Stimulated activated CD8-positive, alpha-beta memory T cell treated with anti-CD3 and anti-CD28 coated beads, Interleukin-4, amount 100 ng/mL, for 48 hours (primary cell): Measurements from ENCODE around the gene IP6K1.
"Not testable (repeated sequence)": the region's sequence is repeated elsewhere in the genome, so short reads cannot be mapped to it uniquely, and the experiment has no call there.

Experiments
- DNase-seq: peaks from one replicate; pipeline ENCODE4 v3.0.0-alpha.2; 2020

The IP6K1 gene

GRCh38 chr3:49786357-49787181, at the start of gene IP6K1:
IP6K1 (minus strand) TSS chr3:49786542; CDS start chr3:49748040, 38,502 bp downstream.
- peak; percentile 100 for DNase-seq

GRCh38 chr3:49831341-49831740, 45.0 kb upstream of the IP6K1 start:
- no peak for DNase-seq

- DNase-seq = no peak
Measured at GRCh38 chr3:49826016-49826415, 39.7 kb upstream of the IP6K1 start.

GRCh38 chr3:49823131-49823530, 36.8 kb upstream of the IP6K1 start:
- not testable (repeated sequence) for DNase-seq

- DNase-seq = peak; percentile 53
Measured at GRCh38 chr3:49813497-49814174, 27.3 kb upstream of the IP6K1 start, which contains the start of gene UBA7. UBA7 (minus strand) TSS chr3:49813953; CDS start chr3:49813787, 166 bp downstream.

GRCh38 chr3:49812916-49813496, 26.7 kb upstream of the IP6K1 start:
- DNase-seq = no peak

- no peak for DNase-seq
Measured at GRCh38 chr3:49807431-49808114, 21.2 kb upstream of the IP6K1 start.

- no peak for DNase-seq
Measured at GRCh38 chr3:49806850-49807249, 20.5 kb upstream of the IP6K1 start.

- peak; percentile 40 for DNase-seq
Measured at GRCh38 chr3:49805897-49806701, 19.8 kb upstream of the IP6K1 start.

GRCh38 chr3:49805367-49805782, 19.0 kb upstream of the IP6K1 start:
- no peak for DNase-seq

GRCh38 chr3:49804141-49805041, 18.0 kb upstream of the IP6K1 start:
- DNase-seq = no peak

- peak; percentile 65 for DNase-seq
Measured at GRCh38 chr3:49803465-49804140, 17.3 kb upstream of the IP6K1 start.

GRCh38 chr3:49802719-49803464, 16.6 kb upstream of the IP6K1 start, which contains the start of gene INKA1:
INKA1 (plus strand) TSS chr3:49803261; CDS start chr3:49803393, 132 bp downstream.
- peak; percentile 92 for DNase-seq

GRCh38 chr3:49801160-49801559, 14.8 kb upstream of the IP6K1 start:
- no peak for DNase-seq

- DNase-seq = no peak
Measured at GRCh38 chr3:49799761-49800160, 13.4 kb upstream of the IP6K1 start, which contains the start of gene CDHR4. CDHR4 (minus strand) TSS chr3:49799873; CDS start chr3:49799812, 61 bp downstream.

- DNase-seq = no peak
Measured at GRCh38 chr3:49799105-49799504, 12.8 kb upstream of the IP6K1 start.

- DNase-seq = no peak
Measured at GRCh38 chr3:49794926-49795905, 8.9 kb upstream of the IP6K1 start.

GRCh38 chr3:49794431-49794830, 8.1 kb upstream of the IP6K1 start:
- no peak for DNase-seq
